ENCODE data around the gene MCC. TPM values are rescaled to one million over a fixed set of nuclear protein-coding genes. Genes with fewer than 3 reads are reported as not detected.
"Not testable (repeated sequence)": the region's sequence is repeated elsewhere in the genome, so short reads cannot be mapped to it uniquely, and the experiment has no call there.

Gene MCC
- total RNA-seq, 2 donors from 2014 or later, result 7.5 to 9.9 TPM

GRCh38 chr5:113081881-113082546 is 406.2 kb downstream of the MCC start:
- Histone ChIP-seq H3K36me3 (replicated peaks in 1 of 2; ENCODE audit: insufficient read depth in 1 of 2, low read depth in 2 of 2) (no peaks in the 10 kb centered on the region), H3K9me3 (no peaks in the 10 kb centered on the region), H3K27me3 (no peaks in the 10 kb centered on the region), H3K27ac (no peak overlapping the region), H3K4me1 (peaks cover 9% of the 10 kb centered on the region), H3K4me3 (no peak overlapping the region)
- ATAC-seq (no peak), DNase-seq (no peak)
- intact Hi-C loops (cut with DNase I), result no loop called here
- no peak for TF ChIP-seq CTCF (IDR thresholded peaks at IDR 0.05)
- TF ChIP-seq POLR2A (IDR thresholded peaks at IDR 0.05), result no peak
- 71 to 89% methylated on average over 5 of the region's 5 CpGs for WGBS, 2 donors

GRCh38 chr5:113081091-113081839 is 407.0 kb downstream of the MCC start:
- intact Hi-C loops (cut with DNase I), result no loop called here
- Histone ChIP-seq H3K4me3 (no peak overlapping the region), H3K36me3 (replicated peaks in 1 of 2; ENCODE audit: insufficient read depth in 1 of 2, low read depth in 2 of 2) (no peaks in the 10 kb centered on the region), H3K4me1 (peaks cover 9% of the 10 kb centered on the region), H3K9me3 (no peaks in the 10 kb centered on the region), H3K27me3 (no peaks in the 10 kb centered on the region), H3K27ac (no peak overlapping the region)
- ATAC-seq (no peak), DNase-seq (no peak)
- 74 to 79% methylated on average over 4 of the region's 4 CpGs for WGBS, 2 donors
- TF ChIP-seq CTCF (IDR thresholded peaks at IDR 0.05) (no peak), POLR2A (IDR thresholded peaks at IDR 0.05) (no peak)

GRCh38 chr5:113076649-113077048 is 411.6 kb downstream of the MCC start:
- H3K27ac ChIP-seq; H3K27me3 ChIP-seq; H3K4me1 ChIP-seq; ATAC-seq; H3K36me3 ChIP-seq (replicated peaks in 1 of 2; ENCODE audit: insufficient read depth in 1 of 2, low read depth in 2 of 2); H3K4me3 ChIP-seq; intact Hi-C loops (cut with DNase I); DNase-seq; H3K9me3 ChIP-seq: not testable (repeated sequence)
- 85 to 88% methylated on average over 2 of the region's 2 CpGs for WGBS, 2 donors

DNA sequence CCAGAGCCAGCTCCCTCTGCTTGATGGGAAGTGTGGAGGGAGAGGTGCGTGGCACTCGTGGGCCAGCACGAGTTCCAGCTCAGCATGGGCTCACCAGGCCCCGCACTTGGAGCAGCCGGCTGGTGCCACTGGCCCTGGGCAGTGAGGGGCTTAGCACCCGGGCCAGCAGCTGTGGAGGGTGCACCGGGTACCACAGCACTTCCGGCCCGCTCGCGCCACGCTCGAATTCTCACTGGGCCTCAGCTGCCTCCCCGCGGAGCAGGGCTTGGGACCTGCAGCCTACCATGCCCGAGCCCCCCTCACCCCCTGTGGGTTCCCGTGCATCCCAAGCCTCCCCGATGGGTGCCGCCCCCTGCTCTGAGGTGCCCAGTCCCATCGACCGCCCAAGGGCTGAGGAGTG is 413.2 kb downstream of the MCC start:
- no peak for ATAC-seq
- Histone ChIP-seq H3K36me3 (replicated peaks in 1 of 2; ENCODE audit: insufficient read depth in 1 of 2, low read depth in 2 of 2) (no peaks in the 10 kb centered on the region), H3K27ac (no peak overlapping the region), H3K4me3 (no peak overlapping the region), H3K9me3 (no peaks in the 10 kb centered on the region), H3K4me1 (no peaks in the 10 kb centered on the region), H3K27me3 (no peaks in the 10 kb centered on the region)
- intact Hi-C loops (cut with DNase I), result no loop called here
- TF ChIP-seq CTCF (IDR thresholded peaks at IDR 0.05), result no peak
- no peak for TF ChIP-seq POLR2A (IDR thresholded peaks at IDR 0.05)
- WGBS, 2 donors, result 90 to 95% methylated on average over 9 to 19 of the region's 21 CpGs
- DNase-seq, result no peak

DNA sequence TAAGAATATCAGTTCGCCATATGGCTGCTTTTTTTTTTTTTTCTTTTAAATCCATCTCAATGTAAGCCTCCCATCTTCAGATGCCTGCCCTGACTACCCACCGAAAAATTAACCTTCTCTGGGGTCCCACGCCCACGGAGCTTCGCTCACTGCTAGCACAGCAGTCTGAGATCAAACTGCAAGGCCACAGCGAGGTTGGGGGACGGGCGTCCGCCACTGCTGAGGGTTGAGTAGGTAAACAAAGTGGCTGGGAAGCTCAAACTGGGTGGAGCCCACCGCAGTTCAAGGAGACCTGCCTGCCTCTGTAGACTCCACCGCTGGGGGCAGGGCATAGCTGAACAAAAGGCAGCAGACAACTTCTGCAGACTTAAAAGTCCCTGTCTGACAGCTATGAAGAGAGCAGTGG is 414.6 kb downstream of the MCC start:
- DNase-seq; H3K27me3 ChIP-seq; H3K36me3 ChIP-seq (replicated peaks in 1 of 2; ENCODE audit: insufficient read depth in 1 of 2, low read depth in 2 of 2); ATAC-seq; H3K4me1 ChIP-seq; intact Hi-C loops (cut with DNase I); H3K9me3 ChIP-seq; H3K4me3 ChIP-seq; H3K27ac ChIP-seq: not testable (repeated sequence)
- 68 to 72% methylated on average over 11 of the region's 11 CpGs for WGBS, 2 donors
